Esophagus muscularis mucosa (tissue), 3 donors: ENCODE data around the gene MCUB.

ENCODE experiments used
- POLR2A ChIP-seq: fragments of 450-650 bp; IDR thresholded peaks from one replicate; pipeline ENCODE4 v1.6.1; 2017; ENCODE audit warnings: antibody characterized with exemption, moderate library complexity, mild to moderate bottlenecking, low read depth
- TF ChIP-seq, protein P1 (sequence below), 3 experiments: fragments of 200-600 bp in 2 of 3; fragments of 450-650 bp in 1 of 3; sonication (generic) in 2 of 3; IDR thresholded peaks; one replicate each; pipeline ENCODE4 v1.5.1; 2017 to 2019; ENCODE audit warnings: antibody characterized with exemption in 3 of 3, mild to moderate bottlenecking in 2 of 3, moderate library complexity in 1 of 3

DNA sequence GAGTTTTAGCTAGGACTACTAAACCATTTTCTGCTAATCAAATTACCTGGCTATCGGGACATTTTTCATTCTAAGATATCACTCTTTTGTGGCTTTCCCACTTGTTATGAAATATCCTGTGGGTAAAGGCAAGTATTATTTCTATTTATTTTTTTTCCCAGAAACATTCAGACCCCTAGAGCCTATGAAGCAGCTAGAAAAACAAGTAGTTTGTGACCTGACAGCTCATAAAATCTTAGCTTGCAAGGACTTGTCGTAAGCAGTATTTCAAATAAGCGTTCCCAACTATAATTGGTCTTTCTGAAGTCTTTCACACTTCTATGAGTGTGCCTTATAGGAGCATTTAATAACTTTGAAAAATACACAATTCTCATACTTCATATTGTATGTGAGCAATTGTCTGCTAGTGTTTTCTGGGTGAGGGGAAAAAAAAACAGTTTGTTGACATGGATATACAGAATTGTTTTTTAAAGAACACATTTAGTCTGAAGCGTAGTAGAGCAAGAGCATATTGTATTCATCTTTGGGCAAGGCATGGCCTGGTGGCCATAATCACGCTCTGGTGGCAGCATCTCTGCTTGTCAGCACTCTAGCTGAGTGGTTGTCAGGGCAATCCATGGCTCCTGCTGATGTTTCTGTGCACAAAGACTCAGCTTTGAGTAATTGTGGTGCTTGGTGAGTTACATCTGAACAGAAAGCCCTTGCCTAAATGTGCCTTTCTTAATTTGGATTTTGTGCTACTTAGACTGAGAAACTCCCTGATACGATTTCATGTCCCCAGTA is 2.6 kb downstream of the MCUB start:
- TF ChIP-seq, protein P1, sequence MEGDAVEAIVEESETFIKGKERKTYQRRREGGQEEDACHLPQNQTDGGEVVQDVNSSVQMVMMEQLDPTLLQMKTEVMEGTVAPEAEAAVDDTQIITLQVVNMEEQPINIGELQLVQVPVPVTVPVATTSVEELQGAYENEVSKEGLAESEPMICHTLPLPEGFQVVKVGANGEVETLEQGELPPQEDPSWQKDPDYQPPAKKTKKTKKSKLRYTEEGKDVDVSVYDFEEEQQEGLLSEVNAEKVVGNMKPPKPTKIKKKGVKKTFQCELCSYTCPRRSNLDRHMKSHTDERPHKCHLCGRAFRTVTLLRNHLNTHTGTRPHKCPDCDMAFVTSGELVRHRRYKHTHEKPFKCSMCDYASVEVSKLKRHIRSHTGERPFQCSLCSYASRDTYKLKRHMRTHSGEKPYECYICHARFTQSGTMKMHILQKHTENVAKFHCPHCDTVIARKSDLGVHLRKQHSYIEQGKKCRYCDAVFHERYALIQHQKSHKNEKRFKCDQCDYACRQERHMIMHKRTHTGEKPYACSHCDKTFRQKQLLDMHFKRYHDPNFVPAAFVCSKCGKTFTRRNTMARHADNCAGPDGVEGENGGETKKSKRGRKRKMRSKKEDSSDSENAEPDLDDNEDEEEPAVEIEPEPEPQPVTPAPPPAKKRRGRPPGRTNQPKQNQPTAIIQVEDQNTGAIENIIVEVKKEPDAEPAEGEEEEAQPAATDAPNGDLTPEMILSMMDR (IDR thresholded peaks at IDR 0.05): no peak
- no peak for TF ChIP-seq POLR2A
